ENCODE results near the gene CCDC85C.

Gene CCDC85C

GRCh38 chr14:99572173-99572999, 31.6 kb downstream of the CCDC85C start:
- no peak for TF ChIP-seq CTCF (IDR thresholded peaks at IDR 0.05; ENCODE audit: control insufficient read depth, insufficient read depth, low read depth, low read length, missing control alignments)
- no peak for DNase-seq (ENCODE audit: low read depth)

DNA sequence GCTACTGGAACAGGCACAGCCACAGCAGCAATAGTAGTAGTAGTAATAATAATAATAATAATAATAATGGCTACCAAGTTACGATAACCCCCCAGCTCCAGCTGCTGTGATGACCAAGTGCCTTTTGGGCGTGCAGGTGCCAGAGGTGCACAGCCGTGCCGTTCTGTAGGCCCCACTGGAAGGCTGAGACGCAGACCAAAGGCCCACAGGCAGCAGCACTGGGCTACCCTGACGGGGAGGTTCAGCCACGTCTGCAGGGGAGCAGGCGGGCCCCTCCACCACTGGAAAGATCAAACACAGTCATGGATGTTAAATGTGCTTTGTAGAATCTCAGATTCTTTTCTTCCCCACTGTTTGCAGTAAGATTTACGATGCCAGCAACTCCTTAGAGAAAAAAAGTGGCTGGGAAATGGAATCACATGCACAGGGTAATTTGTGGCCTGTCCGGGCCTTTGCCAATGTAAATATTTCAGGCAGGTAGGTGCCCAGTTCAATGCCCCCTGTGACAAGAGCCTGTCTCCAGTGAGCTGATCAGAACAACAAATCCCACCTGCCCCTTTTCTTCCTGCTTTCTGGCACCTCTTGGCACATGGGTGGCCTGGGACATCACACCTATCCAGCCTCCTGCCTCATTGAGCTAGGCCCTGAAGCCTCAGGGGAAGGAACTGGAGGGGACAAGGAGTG, 32.6 kb downstream of the CCDC85C start:
- TF ChIP-seq CTCF (IDR thresholded peaks at IDR 0.05; ENCODE audit: control insufficient read depth, insufficient read depth, low read depth, low read length, missing control alignments): no peak
- DNase-seq (ENCODE audit: low read depth): no peak
- no peak overlapping the region for H3K4me3 ChIP-seq (ENCODE audit: control insufficient read depth, low read depth, low read length)

More at GRCh38 chr14:99572173-99572999, 31.6 kb downstream of the CCDC85C start:
- H3K4me3 ChIP-seq (ENCODE audit: control insufficient read depth, low read depth, low read length): no peak overlapping the region

GRCh38 chr14:99570544-99571302, 33.3 kb downstream of the CCDC85C start:
- no peak for TF ChIP-seq CTCF (IDR thresholded peaks at IDR 0.05; ENCODE audit: control insufficient read depth, insufficient read depth, low read depth, low read length, missing control alignments)
- no peak for DNase-seq (ENCODE audit: low read depth)
- no peak overlapping the region for H3K4me3 ChIP-seq (ENCODE audit: control insufficient read depth, low read depth, low read length)

- H3K4me3 ChIP-seq (ENCODE audit: control insufficient read depth, low read depth, low read length): no peak overlapping the region
- no peak for DNase-seq (ENCODE audit: low read depth)
- TF ChIP-seq CTCF (IDR thresholded peaks at IDR 0.05; ENCODE audit: control insufficient read depth, insufficient read depth, low read depth, low read length, missing control alignments): no peak
These were observed 34.1 kb downstream of the CCDC85C start for GRCh38 chr14:99569725-99570543.

- DNase-seq (ENCODE audit: low read depth): no peak
- no peak overlapping the region for H3K4me3 ChIP-seq (ENCODE audit: control insufficient read depth, low read depth, low read length)
- TF ChIP-seq CTCF (IDR thresholded peaks at IDR 0.05; ENCODE audit: control insufficient read depth, insufficient read depth, low read depth, low read length, missing control alignments): no peak
These were observed 35.1 kb downstream of the CCDC85C start for GRCh38 chr14:99568567-99569560.
